K562 (cell line): Measurements from ENCODE around the gene ENTREP1. TPM values are rescaled to one million over a fixed set of nuclear protein-coding genes. Genes with fewer than 3 reads are reported as not detected.

Experiments used
- ATAC-seq: fragments of 200-7000 bp; cut with Tn5 transposase; 3 replicates; pipeline ENCODE4 v1.9.1; 2020; ENCODE audit warnings: moderate library complexity
- BruUV-seq: library from RNA; stranded (reverse); fragments of 400-500 nt; replicated peaks from 2 replicates; lab custom pipeline; 2021; lab: Mats Ljungman, UMichigan
- CTCF ChIA-PET: fragments of 300-600 bp; formaldehyde crosslinking; extraction: SDS; loops from one replicate; lab custom pipeline; 2021; ENCODE audit warnings: low intra/inter-chr PET ratio; lab: Yijun Ruan, JAX
- POLR2A ChIA-PET: fragments of 300-600, 350-650 bp; sonication (Branson Sonifier 250); formaldehyde crosslinking; extraction: SDS; loops from one replicate; lab custom pipeline; 2021; ENCODE audit warnings: antibody characterized with exemption, inconsistent platforms; lab: Yijun Ruan, JAX
- DNase-seq, 4 experiments: peaks; one replicate each; pipeline versions ENCODE4 v3.0.0 to v3.0.0-alpha.2; 2011 to 2018; ENCODE audit warnings: low spot score in 3 of 4, mixed read lengths in 3 of 4; ENCODE audit errors: extremely low read depth in 1 of 4
- FAIRE-seq: peaks from 2 replicates; lab custom pipeline; 2011; peaks lifted over from hg19 to GRCh38; lab: Jason Lieb, UNC
- H2AFZ ChIP-seq: 2 replicates; pipeline ENCODE4 v1.6.0; 2011; ENCODE audit warnings: low read depth, low read length, control low read depth, inconsistent platforms
- H3K27ac ChIP-seq: fragments of 200-600 bp; 3 replicates; pipeline ENCODE4 v1.8.0; 2011; ENCODE audit warnings: low read depth, mild to moderate bottlenecking, control low read depth, inconsistent platforms, low read length, moderate library complexity, mixed read lengths; ENCODE audit errors: extremely low read depth
- H3K27me3 ChIP-seq, 2 experiments: fragments of 300-600 bp in 1 of 2; 2 replicates in 1 of 2; 3 replicates in 1 of 2; pipeline versions ENCODE4 v1.6.0 to v1.8.0; 2011; ENCODE audit warnings: inconsistent platforms in 2 of 2, low read length in 2 of 2, mild to moderate bottlenecking in 1 of 2, mixed read lengths in 1 of 2, moderate library complexity in 1 of 2; ENCODE audit not compliant: control insufficient read depth in 2 of 2, insufficient read depth in 2 of 2
- H3K36me3 ChIP-seq: fragments of 300-600 bp; 3 replicates; pipeline ENCODE4 v1.8.0; 2011; ENCODE audit warnings: mild to moderate bottlenecking, low read length, inconsistent platforms; ENCODE audit not compliant: control insufficient read depth, insufficient read depth
- H3K4me1 ChIP-seq, 2 experiments: fragments of 200-600 bp in 1 of 2; replicated peaks in 1 of 2; 2 replicates in 1 of 2; 3 replicates in 1 of 2; pipeline versions ENCODE4 v1.5.1 to v1.8.0; 2011; ENCODE audit warnings: inconsistent platforms in 2 of 2, low read length in 2 of 2, mild to moderate bottlenecking in 1 of 2, mixed read lengths in 1 of 2, moderate library complexity in 1 of 2; ENCODE audit not compliant: control insufficient read depth in 2 of 2, insufficient read depth in 2 of 2
- H3K4me2 ChIP-seq: 2 replicates; pipeline ENCODE4 v1.6.1; 2011; ENCODE audit warnings: low read length, control low read depth, inconsistent platforms, mixed read lengths; ENCODE audit not compliant: insufficient read depth
- H3K4me3 ChIP-seq: fragments of 200-600 bp; sonication (generic), shearing (Covaris generic); 2 replicates; pipeline ENCODE4 v1.5.1; 2016; ENCODE audit warnings: control low read depth, inconsistent platforms
- H3K79me2 ChIP-seq: fragments of 200-600 bp; 3 replicates; pipeline ENCODE4 v1.8.0; 2011; ENCODE audit warnings: low read length, inconsistent platforms; ENCODE audit not compliant: control insufficient read depth, insufficient read depth
- H3K9ac ChIP-seq, 2 experiments: 2 replicates each; pipeline versions ENCODE4 v1.6.0 to v1.6.1; 2011; ENCODE audit warnings: low read depth in 2 of 2, low read length in 2 of 2, control low read depth in 1 of 2, inconsistent platforms in 1 of 2, mild to moderate bottlenecking in 1 of 2, mixed read lengths in 1 of 2; ENCODE audit not compliant: insufficient read depth in 1 of 2
- H3K9me1 ChIP-seq: one replicate; pipeline ENCODE4 v1.6.0; 2011; ENCODE audit warnings: inconsistent platforms, mild to moderate bottlenecking, low read length, moderate library complexity; ENCODE audit not compliant: control insufficient read depth, insufficient read depth
- H3K9me3 ChIP-seq: replicated peaks from 2 replicates; pipeline ENCODE4 v1.5.1; 2011; ENCODE audit warnings: low read depth, low read length, inconsistent platforms; ENCODE audit not compliant: control insufficient read depth, insufficient read depth
- H4K20me1 ChIP-seq: replicated peaks from 2 replicates; pipeline ENCODE4 v1.6.1; 2011; ENCODE audit warnings: low read length, inconsistent platforms, mixed read lengths; ENCODE audit not compliant: control insufficient read depth, insufficient read depth
- CTCF ChIP-seq, 3 experiments: IDR thresholded peaks in 2 of 3; conservative IDR thresholded peaks in 1 of 3; 2 replicates each; pipeline ENCODE4 v1.5.1; 2011 to 2012; ENCODE audit warnings: low read length in 3 of 3, mild to moderate bottlenecking in 3 of 3, control low read depth in 2 of 3, improper control_type of control experiment in 1 of 3, inconsistent platforms in 1 of 3, low read depth in 1 of 3, mixed read lengths in 1 of 3, moderate library complexity in 1 of 3; ENCODE audit not compliant: insufficient read depth in 2 of 3
- FOXA3 ChIP-seq, 2 experiments: fragments of 450-650 bp in 1 of 2; sonication (generic) in 1 of 2; formaldehyde crosslinking; IDR thresholded peaks in 1 of 2; conservative IDR thresholded peaks in 1 of 2; 2 replicates each; pipeline versions ENCODE4 v1.4.0 to v1.8.0; 2020 to 2022; ENCODE audit warnings: mild to moderate bottlenecking in 2 of 2, missing genetic modification reagents in 1 of 2
- RBM25 ChIP-seq: fragments of 200-400 bp; formaldehyde crosslinking; IDR thresholded peaks from 2 replicates; pipeline ENCODE4 v1.6.1; 2018; ENCODE audit warnings: low read length, low read depth, moderate library complexity; ENCODE audit not compliant: severe bottlenecking
- SMARCE1 ChIP-seq: fragments of 450-650 bp; IDR thresholded peaks from 2 replicates; pipeline ENCODE4 v1.7.1; 2016; ENCODE audit warnings: mild to moderate bottlenecking
- STAT6 ChIP-seq: sonication (generic); formaldehyde crosslinking; IDR thresholded peaks from 2 replicates; pipeline ENCODE4 v1.8.1; 2023; ENCODE audit warnings: mild to moderate bottlenecking, missing genetic modification reagents
- U2AF1 ChIP-seq: fragments of 200-400 bp; formaldehyde crosslinking; optimal IDR thresholded peaks from 2 replicates; pipeline ENCODE3; 2017; ENCODE audit warnings: mild to moderate bottlenecking, low read depth, low read length, moderate library complexity
- ZNF232 ChIP-seq: sonication (generic); formaldehyde crosslinking; IDR thresholded peaks from 2 replicates; pipeline ENCODE4 v1.8.0; 2022; ENCODE audit warnings: mild to moderate bottlenecking, missing genetic modification reagents
- ZNF583 ChIP-seq: fragments of 250-450 bp; sonication (Bioruptor Pico); IDR thresholded peaks from 2 replicates; pipeline ENCODE4 v1.4.0; 2020
- WGBS: fragments of 100-300 bp; shearing (Covaris generic); methylation state at CpG from one replicate; pipeline ENCODE4 v1.1.6; 2016; ENCODE audit warnings: low coverage, mixed read lengths; ENCODE audit not compliant: insufficient coverage; ENCODE audit errors: missing lambda C conversion rate; 5-methylcytosine and 5-hydroxymethylcytosine counted together
- in situ Hi-C: fragments of 300-500 bp; cut with MboI; formaldehyde crosslinking; loops from 4 replicates; pipeline ENCODE4 v1.15.0; 2018; ENCODE audit warnings: inconsistent platforms, mixed read lengths
- intact Hi-C: fragments of 100-400 bp; cut with micrococcal nuclease; formaldehyde crosslinking; loops from 2 replicates; pipeline ENCODE4 v1.14.2; 2022
- polyA plus RNA-seq, 8 experiments: library from polyadenylated mRNA; depleted of rRNA in 4 of 8; stranded (reverse) in 5 of 8; unstranded in 3 of 8; fragments of >200 nt; fragmentation: Nextera tagmentation in 2 of 8; fragmentation: Illumina TruSeq in 1 of 8; extraction: Ambion mirVana in 2 of 8; extraction: Trizol in 1 of 8; gene quantifications; 2 replicates each; pipeline versions ENCODE4 v1.2.1 to v1.2.3, GENCODE V29; 2011 to 2014; ENCODE audit warnings: inconsistent platforms in 1 of 8, missing spikeins in 1 of 8
- total RNA-seq, 7 experiments: library from RNA; depleted of rRNA in 6 of 7; stranded (reverse); fragments of >200 nt in 6 of 7; fragmentation: Illumina TruSeq in 2 of 7; extraction: Trizol in 2 of 7; gene quantifications; 2 replicates each; pipeline versions ENCODE4 v1.2.1 to v1.2.3, GENCODE V29; 2011 to 2021; ENCODE audit warnings: low replicate concordance in 1 of 7

ENTREP1 gene
- total and polyA plus RNA-seq, 9 of the 15 experiments (the other 6 are each of a cell fraction or from before 2014, with no cell fraction given), result not detected

- 0% methylated on average over 3 of the region's 3 CpGs for WGBS
- Histone ChIP-seq H3K4me1 (no peaks in the 10 kb centered on the region), H3K27ac (no peak overlapping the region), H2AFZ (no peak overlapping the region), H3K9ac (no peak overlapping the region), H3K79me2 (no peaks in the 10 kb centered on the region), H3K9me3 (no peaks in the 10 kb centered on the region), H4K20me1 (no peaks in the 10 kb centered on the region), H3K27me3 (0 out of 5 replicates have a peak, but pooled peaks cover 0 to under 1% of the 10 kb centered on the region in 2 experiments), H3K9me1 (no peaks in the 10 kb centered on the region), H3K4me3 (no peak overlapping the region), H3K36me3 (no peaks in the 10 kb centered on the region), H3K4me2 (no peak overlapping the region)
- ATAC-seq (no peak), FAIRE-seq (no peak), DNase-seq (peak in 2 of 4 experiments; percentile 11 to 14)
- TF ChIP-seq ZNF583 (CRISPR knock-in tag) (no peak), CTCF (IDR thresholded peaks at IDR 0.05 in 2 of 3, conservative IDR thresholded peaks at IDR 0.05 in 1 of 3; ENCODE audit: insufficient read depth in 2 of 3, low read depth in 1 of 3, low read length in 3 of 3) (peak in 2 of 3 experiments; percentile 11 to 32; a peak in 2 of 6 replicates), RBM25 (peak; percentile 54), ZNF232 (CRISPR knock-in tag) (no peak), FOXA3 (CRISPR knock-in tag; conservative IDR thresholded peaks at IDR 0.05 in 1 of 2, IDR thresholded peaks at IDR 0.05 in 1 of 2) (no peak), U2AF1 (no peak), STAT6 (CRISPR knock-in tag) (no peak), SMARCE1 (no peak)
- no TSS peak for BruUV-seq
- CTCF ChIA-PET, result no interaction called here
- in situ Hi-C loops (no loop called here), intact Hi-C loops (no loop called here)
- POLR2A ChIA-PET, result interaction anchor here (0.5 kb wide), 1 partner anchor 10 kb away, joined by 3 read pairs; no protein-coding TSS in a partner anchor
Measured at GRCh38 chr9:69292078-69292477, 32.9 kb upstream of the ENTREP1 start.
